HCT116 (cell line): ENCODE measurements around the gene MIF. TPM values are rescaled to one million over a fixed set of nuclear protein-coding genes. Genes with fewer than 3 reads are reported as not detected.

Experiments used
- ATAC-seq: fragments of 200-7000 bp; cut with Tn5 transposase; 2 replicates; pipeline ENCODE4 v1.9.1; 2020; ENCODE audit warnings: mild to moderate bottlenecking, moderate library complexity
- BruUV-seq: library from RNA; stranded (reverse); fragments of 400-500 nt; replicated peaks from 2 replicates; lab custom pipeline; 2021; lab: Mats Ljungman, UMichigan
- CTCF ChIA-PET: fragments of 300-600 bp; sonication (Branson Sonifier 250); formaldehyde crosslinking; loops from one replicate; lab custom pipeline; 2021; ENCODE audit warnings: antibody characterized with exemption; lab: Charles Lee
- POLR2A ChIA-PET: fragments of 300-600, 350-600 bp; sonication (Branson Sonifier 250); formaldehyde crosslinking; loops from one replicate; lab custom pipeline; 2021; ENCODE audit warnings: antibody characterized with exemption; lab: Charles Lee
- RAD21 ChIA-PET, 2 experiments: fragments of 300-600 bp; sonication (Branson Sonifier 250); formaldehyde crosslinking; loops; one replicate each; lab custom pipeline; 2023; ENCODE audit warnings: low total read pairs in 2 of 2; ENCODE audit not compliant: uncharacterized antibody in 2 of 2, unreplicated experiment in 2 of 2, low non-redundant PET in 1 of 2; lab: Charles Lee
- DNase-seq: peaks from one replicate; pipeline ENCODE4 v3.0.0-alpha.2; 2010; ENCODE audit warnings: low read depth, low spot score
- H2AFZ ChIP-seq: fragments of 200-600 bp; shearing (Covaris generic), sonication (generic); 2 replicates; pipeline ENCODE4 v1.6.1; 2017; ENCODE audit warnings: low read depth, mixed run types, mixed read lengths, antibody characterized with exemption, low read length; ENCODE audit not compliant: poor library complexity, severe bottlenecking
- H3K27ac ChIP-seq: 2 replicates; pipeline ENCODE4 v1.5.1; 2012; ENCODE audit warnings: low read depth, low read length
- H3K27me3 ChIP-seq: fragments of 200-600 bp; sonication (generic); 2 replicates; pipeline ENCODE4 v1.6.1; 2016; ENCODE audit warnings: mixed run types, low read length, mixed read lengths; ENCODE audit not compliant: insufficient read depth
- H3K36me3 ChIP-seq, 2 experiments: fragments of 200-500 bp in 1 of 2; fragments of 200-600 bp in 1 of 2; sonication (Bioruptor generic) in 1 of 2; sonication (generic) in 1 of 2; 2 replicates each; pipeline versions ENCODE4 v1.5.1 to v1.6.1; 2014 to 2016; ENCODE audit warnings: low read length in 2 of 2, inconsistent platforms in 1 of 2, mixed read lengths in 1 of 2, mixed run types in 1 of 2; ENCODE audit not compliant: insufficient read depth in 2 of 2, control insufficient read depth in 1 of 2
- H3K4me1 ChIP-seq, 2 experiments: fragments of 200-600 bp in 1 of 2; sonication (generic) in 1 of 2; 2 replicates each; pipeline versions ENCODE4 v1.5.1 to v1.6.1; 2012 to 2017; ENCODE audit warnings: low read length in 2 of 2, inconsistent platforms in 1 of 2, mild to moderate bottlenecking in 1 of 2, mixed read lengths in 1 of 2, mixed run types in 1 of 2, moderate library complexity in 1 of 2; ENCODE audit not compliant: insufficient read depth in 2 of 2, control insufficient read depth in 1 of 2
- H3K4me2 ChIP-seq: fragments of 200-600 bp; sonication (generic); 2 replicates; pipeline ENCODE4 v1.6.1; 2017; ENCODE audit warnings: mixed run types, low read length, mixed read lengths
- H3K4me3 ChIP-seq, 2 experiments: fragments of 200-600 bp in 1 of 2; sonication (generic) in 1 of 2; replicated peaks in 1 of 2; 2 replicates each; pipeline ENCODE4 v1.5.1; 2011 to 2016; ENCODE audit warnings: low read length in 2 of 2, control low read depth in 1 of 2, low read depth in 1 of 2, mild to moderate bottlenecking in 1 of 2, mixed read lengths in 1 of 2, mixed run types in 1 of 2
- H3K79me2 ChIP-seq: fragments of 200-600 bp; sonication (generic); 2 replicates; pipeline ENCODE4 v1.6.1; 2017; ENCODE audit warnings: mild to moderate bottlenecking, mixed run types, low read length, moderate library complexity, mixed read lengths; ENCODE audit not compliant: insufficient read depth
- H3K9ac ChIP-seq: fragments of 200-600 bp; sonication (generic); 2 replicates; pipeline ENCODE4 v1.6.1; 2016; ENCODE audit warnings: low read length, mixed read lengths
- H3K9me2 ChIP-seq: fragments of 200-600 bp; sonication (generic), shearing (Covaris generic); 2 replicates; pipeline ENCODE4 v1.6.1; 2017; ENCODE audit warnings: mixed run types, mild to moderate bottlenecking, moderate library complexity; ENCODE audit not compliant: insufficient read depth
- H3K9me3 ChIP-seq, 2 experiments: fragments of 200-500 bp in 1 of 2; fragments of 200-600 bp in 1 of 2; sonication (Bioruptor generic) in 1 of 2; sonication (generic) in 1 of 2; 2 replicates each; pipeline ENCODE4 v1.6.1; 2014 to 2017; ENCODE audit warnings: low read length in 2 of 2, mixed read lengths in 2 of 2, inconsistent platforms in 1 of 2, low read depth in 1 of 2, mild to moderate bottlenecking in 1 of 2, mixed run types in 1 of 2, moderate library complexity in 1 of 2; ENCODE audit not compliant: control insufficient read depth in 1 of 2, insufficient read depth in 1 of 2
- H4K20me1 ChIP-seq: fragments of 200-600 bp; sonication (generic), shearing (Covaris generic); 2 replicates; pipeline ENCODE4 v1.6.1; 2017; ENCODE audit warnings: mixed run types, mild to moderate bottlenecking, moderate library complexity; ENCODE audit not compliant: insufficient read depth
- CBX3 ChIP-seq: IDR thresholded peaks from 2 replicates; pipeline ENCODE4 v1.6.1; 2012; ENCODE audit warnings: low read depth
- CEBPB ChIP-seq: IDR thresholded peaks from 2 replicates; pipeline ENCODE4 v1.6.1; 2012; ENCODE audit warnings: low read depth
- ELF1 ChIP-seq: IDR thresholded peaks from 2 replicates; pipeline ENCODE4 v1.6.1; 2012; ENCODE audit warnings: low read depth, borderline replicate concordance
- EZH2 ChIP-seq: fragments of 200-600 bp; sonication (generic); IDR thresholded peaks from 2 replicates; pipeline ENCODE4 v1.6.1; 2017; ENCODE audit warnings: antibody characterized with exemption, mixed run types
- JUND ChIP-seq: IDR thresholded peaks from 2 replicates; pipeline ENCODE4 v1.6.1; 2012
- POLR2A ChIP-seq: IDR thresholded peaks from 2 replicates; pipeline ENCODE4 v1.7.0; 2011; ENCODE audit warnings: borderline replicate concordance; ENCODE audit not compliant: insufficient read depth, insufficient read length; ENCODE audit errors: extremely low read depth
- RAD21 ChIP-seq: IDR thresholded peaks from 2 replicates; pipeline ENCODE4 v1.6.1; 2012; ENCODE audit warnings: low read depth, mild to moderate bottlenecking
- SIN3A ChIP-seq: IDR thresholded peaks from 2 replicates; pipeline ENCODE4 v1.6.1; 2012; ENCODE audit warnings: low read depth
- SRF ChIP-seq: IDR thresholded peaks from 2 replicates; pipeline ENCODE4 v1.6.1; 2012; ENCODE audit warnings: low read depth
- TCF7L2 ChIP-seq: IDR thresholded peaks from 2 replicates; pipeline ENCODE4 v1.7.0; 2011; ENCODE audit warnings: borderline replicate concordance, inconsistent platforms; ENCODE audit not compliant: insufficient read depth, insufficient read length; ENCODE audit errors: extremely low read depth
- YY1 ChIP-seq: IDR thresholded peaks from 2 replicates; pipeline ENCODE4 v1.6.1; 2011; ENCODE audit warnings: low read length, low read depth, moderate library complexity, mild to moderate bottlenecking; ENCODE audit not compliant: insufficient replicate concordance; ENCODE audit errors: extremely low read depth
- ZFX ChIP-seq: fragments of 450-650 bp; IDR thresholded peaks from 2 replicates; pipeline ENCODE4 v1.6.1; 2017
- intact Hi-C: fragments of 100-400 bp; cut with micrococcal nuclease; formaldehyde crosslinking; loops from 2 replicates; pipeline ENCODE4 v1.10.0; 2022
- total RNA-seq: library from RNA; stranded (reverse); gene quantifications from one replicate; pipeline ENCODE4 v1.2.1, GENCODE V29; 2021; ENCODE audit not compliant: unreplicated experiment
- TF ChIP-seq, protein P1 (sequence below): IDR thresholded peaks from 2 replicates; pipeline ENCODE4 v1.6.1; 2012
- TF ChIP-seq, protein P2 (sequence below): IDR thresholded peaks from 2 replicates; pipeline ENCODE4 v1.6.1; 2012
- TF ChIP-seq, protein P3 (sequence below): IDR thresholded peaks from 2 replicates; pipeline ENCODE4 v1.6.1; 2011; ENCODE audit warnings: mild to moderate bottlenecking, low read length, moderate library complexity; ENCODE audit not compliant: insufficient replicate concordance; ENCODE audit errors: extremely low read depth

Gene MIF
- total RNA-seq, 1 experiment from 2014 or later: 1,511 TPM

DNA sequence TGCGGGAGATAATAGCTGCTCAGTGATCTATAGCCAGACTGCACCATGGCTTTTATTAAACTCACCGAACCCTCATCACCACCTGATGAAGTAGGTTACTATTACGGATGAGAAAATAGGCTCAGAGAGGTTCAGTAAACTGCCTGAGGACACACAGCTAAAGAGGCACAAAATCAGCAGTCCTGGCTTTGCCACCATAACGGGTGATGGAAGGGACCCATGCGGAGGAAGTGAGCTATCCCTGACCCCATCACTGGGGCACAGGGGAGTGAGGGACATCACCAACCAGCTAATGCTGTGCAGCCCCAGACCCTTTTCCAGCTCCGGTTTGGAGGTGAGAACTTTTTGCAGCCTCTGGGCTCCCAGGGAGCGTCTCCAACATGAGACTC, 48.1 kb upstream of the MIF start:
- RAD21 ChIA-PET: no interaction called here
- TF ChIP-seq RAD21 (no peak), EZH2 (no peak), JUND (no peak), SIN3A (no peak), POLR2A (no peak), YY1 (no peak), CBX3 (no peak), CEBPB (no peak), ZFX (no peak), ELF1 (no peak), SRF (no peak), TCF7L2 (no peak)
- TF ChIP-seq, protein P1, sequence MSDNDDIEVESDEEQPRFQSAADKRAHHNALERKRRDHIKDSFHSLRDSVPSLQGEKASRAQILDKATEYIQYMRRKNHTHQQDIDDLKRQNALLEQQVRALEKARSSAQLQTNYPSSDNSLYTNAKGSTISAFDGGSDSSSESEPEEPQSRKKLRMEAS: no peak
- TF ChIP-seq, protein P2, sequence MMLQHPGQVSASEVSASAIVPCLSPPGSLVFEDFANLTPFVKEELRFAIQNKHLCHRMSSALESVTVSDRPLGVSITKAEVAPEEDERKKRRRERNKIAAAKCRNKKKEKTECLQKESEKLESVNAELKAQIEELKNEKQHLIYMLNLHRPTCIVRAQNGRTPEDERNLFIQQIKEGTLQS: no peak
- TF ChIP-seq, protein P3, sequence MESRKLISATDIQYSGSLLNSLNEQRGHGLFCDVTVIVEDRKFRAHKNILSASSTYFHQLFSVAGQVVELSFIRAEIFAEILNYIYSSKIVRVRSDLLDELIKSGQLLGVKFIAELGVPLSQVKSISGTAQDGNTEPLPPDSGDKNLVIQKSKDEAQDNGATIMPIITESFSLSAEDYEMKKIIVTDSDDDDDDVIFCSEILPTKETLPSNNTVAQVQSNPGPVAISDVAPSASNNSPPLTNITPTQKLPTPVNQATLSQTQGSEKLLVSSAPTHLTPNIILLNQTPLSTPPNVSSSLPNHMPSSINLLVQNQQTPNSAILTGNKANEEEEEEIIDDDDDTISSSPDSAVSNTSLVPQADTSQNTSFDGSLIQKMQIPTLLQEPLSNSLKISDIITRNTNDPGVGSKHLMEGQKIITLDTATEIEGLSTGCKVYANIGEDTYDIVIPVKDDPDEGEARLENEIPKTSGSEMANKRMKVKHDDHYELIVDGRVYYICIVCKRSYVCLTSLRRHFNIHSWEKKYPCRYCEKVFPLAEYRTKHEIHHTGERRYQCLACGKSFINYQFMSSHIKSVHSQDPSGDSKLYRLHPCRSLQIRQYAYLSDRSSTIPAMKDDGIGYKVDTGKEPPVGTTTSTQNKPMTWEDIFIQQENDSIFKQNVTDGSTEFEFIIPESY: no peak
- Histone ChIP-seq H3K4me1 (peaks cover 2 to 12% of the 10 kb centered on the region in 2 experiments; a peak in 2 of 4 replicates), H3K36me3 (no peaks in the 10 kb centered on the region), H3K9me2 (no peaks in the 10 kb centered on the region), H2AFZ (no peak overlapping the region), H3K9me3 (no peaks in the 10 kb centered on the region), H3K9ac (no peak overlapping the region), H3K27ac (no peak overlapping the region), H3K4me3 (no peak overlapping the region), H3K79me2 (no peaks in the 10 kb centered on the region), H3K27me3 (no peaks in the 10 kb centered on the region), H4K20me1 (no peaks in the 10 kb centered on the region), H3K4me2 (no peak overlapping the region)
- no TSS peak for BruUV-seq
- POLR2A ChIA-PET: no interaction called here
- no peak for ATAC-seq
- intact Hi-C loops: loop anchor here (5.0 to 10.0 kb wide), 3 partner anchors 79 to 531 kb away; partner anchors contain the start of gene CHCHD10
- CTCF ChIA-PET: interaction anchor here (0.9 kb wide), 1 partner anchor 77 kb away, joined by 3 read pairs; no protein-coding TSS in a partner anchor
- DNase-seq: no peak
